Neural progenitor cell (in vitro differentiated cells): Measurements from ENCODE around the gene ARMCX6. TPM values are rescaled to one million over a fixed set of nuclear protein-coding genes. Genes with fewer than 3 reads are reported as not detected.
"Not testable (repeated sequence)": the region's sequence is repeated elsewhere in the genome, so short reads cannot be mapped to it uniquely, and the experiment has no call there.

Experiments used
- DNase-seq: peaks from one replicate; pipeline ENCODE4 v3.0.0-alpha.2; 2016; ENCODE audit warnings: low spot score
- H2AFZ ChIP-seq: fragments of 200-600 bp; sonication (generic); replicated peaks from 2 replicates; pipeline ENCODE4 v1.6.1; 2016; ENCODE audit warnings: antibody characterized with exemption
- H3F3A ChIP-seq: fragments of 200-600 bp; sonication (generic); 2 replicates; pipeline ENCODE4 v1.6.1; 2016; ENCODE audit warnings: antibody characterized with exemption, low read depth
- H3K27ac ChIP-seq: fragments of 200-600 bp; sonication (generic); 2 replicates; pipeline ENCODE4 v1.5.1; 2016; ENCODE audit warnings: mild to moderate bottlenecking
- H3K27me3 ChIP-seq: fragments of 200-600 bp; sonication (generic); 2 replicates; pipeline ENCODE4 v1.6.1; 2016; ENCODE audit warnings: mild to moderate bottlenecking, moderate library complexity
- H3K36me3 ChIP-seq: fragments of 200-600 bp; sonication (generic); 2 replicates; pipeline ENCODE4 v1.5.1; 2016
- H3K4me1 ChIP-seq: fragments of 200-600 bp; sonication (generic); 2 replicates; pipeline ENCODE4 v1.6.1; 2016; ENCODE audit warnings: mixed run types
- H3K4me2 ChIP-seq: fragments of 200-600 bp; sonication (generic); 2 replicates; pipeline ENCODE4 v1.6.1; 2016
- H3K4me3 ChIP-seq: fragments of 200-600 bp; sonication (generic); 2 replicates; pipeline ENCODE4 v1.5.1; 2016
- H3K79me2 ChIP-seq: fragments of 200-600 bp; sonication (generic); 2 replicates; pipeline ENCODE4 v1.6.1; 2016; ENCODE audit warnings: low read depth
- H3K9ac ChIP-seq: fragments of 200-600 bp; sonication (generic); 2 replicates; pipeline ENCODE4 v1.6.1; 2016
- H3K9me3 ChIP-seq: fragments of 200-600 bp; sonication (generic); 2 replicates; pipeline ENCODE4 v1.5.1; 2016; ENCODE audit warnings: low read depth
- H4K20me1 ChIP-seq: fragments of 200-600 bp; sonication (generic); 2 replicates; pipeline ENCODE4 v1.6.1; 2016; ENCODE audit warnings: low read depth
- H3K27ac Mint-ChIP-seq: 3 replicates; pipeline ENCODE4 v1.8.0; 2021; ENCODE audit warnings: mixed read lengths
- H3K27me3 Mint-ChIP-seq: 2 replicates; pipeline ENCODE4 v1.8.0; 2022; ENCODE audit warnings: low read depth, mild to moderate bottlenecking, inconsistent platforms, moderate library complexity, mixed read lengths; ENCODE audit not compliant: insufficient read depth
- H3K36me3 Mint-ChIP-seq: 3 replicates; pipeline ENCODE4 v1.8.0; 2021; ENCODE audit warnings: mixed read lengths
- H3K4me1 Mint-ChIP-seq: 3 replicates; pipeline ENCODE4 v1.8.0; 2021; ENCODE audit warnings: mixed read lengths
- H3K4me3 Mint-ChIP-seq: 3 replicates; pipeline ENCODE4 v1.8.0; 2021; ENCODE audit warnings: mild to moderate bottlenecking, moderate library complexity, mixed read lengths
- H3K9me3 Mint-ChIP-seq: 3 replicates; pipeline ENCODE4 v1.8.0; 2020; ENCODE audit warnings: mixed read lengths
- CTCF ChIP-seq: fragments of 200-600 bp; sonication (generic); IDR thresholded peaks from 2 replicates; pipeline ENCODE4 v1.5.1; 2017; ENCODE audit warnings: antibody characterized with exemption, mild to moderate bottlenecking
- EZH2 ChIP-seq: fragments of 200-600 bp; sonication (generic); IDR thresholded peaks from 2 replicates; pipeline ENCODE4 v1.6.1; 2017; ENCODE audit warnings: antibody characterized with exemption, mild to moderate bottlenecking, moderate library complexity
- EZH2phosphoT487 ChIP-seq: fragments of 200-600 bp; sonication (generic); IDR thresholded peaks from 2 replicates; pipeline ENCODE4 v1.6.1; 2017; ENCODE audit warnings: antibody characterized with exemption
- total RNA-seq: library from RNA; depleted of rRNA; stranded (reverse); fragments of >200 nt; gene quantifications from 2 replicates; pipeline ENCODE4 v1.2.3, GENCODE V29; 2015; ENCODE audit warnings: low replicate concordance

ARMCX6 gene
- total RNA-seq, 1 donor from 2014 or later = 35.6 TPM

DNA sequence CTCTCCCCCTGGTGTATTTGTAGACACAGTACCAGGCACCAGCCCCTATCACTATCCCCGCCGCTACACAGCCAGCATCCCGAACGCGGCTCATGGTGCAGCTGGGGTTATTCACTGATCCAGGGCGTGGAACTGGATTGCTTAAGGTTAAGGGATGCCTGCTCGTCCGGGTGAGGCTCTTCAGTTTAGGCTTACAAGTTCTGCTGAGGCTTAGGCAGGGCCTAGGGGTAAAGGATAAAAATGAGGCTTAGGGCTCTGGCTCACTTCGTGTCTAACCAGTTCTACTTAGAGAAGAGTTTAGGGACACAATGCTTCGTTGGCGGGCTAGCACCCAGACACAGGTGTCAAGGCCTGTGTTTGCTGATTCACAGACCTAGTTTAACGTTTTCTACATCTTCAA, 39.7 kb upstream of the ARMCX6 start:
- Histone ChIP-seq H4K20me1 (peaks cover 10% of the 10 kb centered on the region), H3K27me3 (no peaks in the 10 kb centered on the region), H3K4me3 (no peak overlapping the region), H2AFZ (no peak overlapping the region), H3K36me3 (no peaks in the 10 kb centered on the region), H3K4me1 (no peaks in the 10 kb centered on the region), H3K27ac (no peak overlapping the region), H3K9me3 (no peaks in the 10 kb centered on the region), H3F3A (no peaks in the 10 kb centered on the region), H3K9ac (no peak overlapping the region), H3K4me2 (no peak overlapping the region), H3K79me2 (peaks cover 25% of the 10 kb centered on the region)
- TF ChIP-seq EZH2phosphoT487 (no peak), CTCF (no peak), EZH2 (no peak)
- Mint-ChIP-seq H3K27me3 (peaks cover 4% of the 10 kb centered on the region), H3K4me3 (no peak overlapping the region), H3K4me1 (no peaks in the 10 kb centered on the region), H3K36me3 (peaks cover 3% of the 10 kb centered on the region), H3K27ac (no peak overlapping the region), H3K9me3 (peaks cover 2% of the 10 kb centered on the region)
- no peak for DNase-seq

- Mint-ChIP-seq H3K27me3 (peaks cover 4% of the 10 kb centered on the region), H3K36me3 (peaks cover 3% of the 10 kb centered on the region), H3K4me1 (no peaks in the 10 kb centered on the region), H3K9me3 (peaks cover 2% of the 10 kb centered on the region), H3K27ac (no peak overlapping the region), H3K4me3 (no peak overlapping the region)
- H3K27me3 ChIP-seq = no peaks in the 10 kb centered on the region
- no peaks in the 10 kb centered on the region for H3F3A ChIP-seq
- H2AFZ ChIP-seq = no peak overlapping the region
- peaks cover 25% of the 10 kb centered on the region for H3K79me2 ChIP-seq
- no peaks in the 10 kb centered on the region for H3K36me3 ChIP-seq
- H4K20me1 ChIP-seq = peaks cover 10% of the 10 kb centered on the region
- no peaks in the 10 kb centered on the region for H3K9me3 ChIP-seq
- DNase-seq = no peak
- no peak overlapping the region for H3K4me2 ChIP-seq
- no peak overlapping the region for H3K9ac ChIP-seq
- no peak overlapping the region for H3K27ac ChIP-seq
- H3K4me3 ChIP-seq = no peak overlapping the region
- no peaks in the 10 kb centered on the region for H3K4me1 ChIP-seq
- no peak for TF ChIP-seq EZH2phosphoT487
Measured at GRCh38 chrX:101656817-101657216, 39.0 kb upstream of the ARMCX6 start.

- Mint-ChIP-seq H3K9me3 (peaks cover 2% of the 10 kb centered on the region), H3K27ac (no peak overlapping the region), H3K4me3 (no peak overlapping the region), H3K36me3 (peaks cover 3% of the 10 kb centered on the region), H3K27me3 (no peaks in the 10 kb centered on the region), H3K4me1 (no peaks in the 10 kb centered on the region)
- H2AFZ ChIP-seq = no peak overlapping the region
- TF ChIP-seq EZH2 (no peak), EZH2phosphoT487 (no peak), CTCF (no peak)
- no peaks in the 10 kb centered on the region for H3K27me3 ChIP-seq
- peaks cover 25% of the 10 kb centered on the region for H3K79me2 ChIP-seq
- no peaks in the 10 kb centered on the region for H3K9me3 ChIP-seq
- no peak overlapping the region for H3K4me2 ChIP-seq
- no peak overlapping the region for H3K9ac ChIP-seq
- H3F3A ChIP-seq = no peaks in the 10 kb centered on the region
- no peak overlapping the region for H3K27ac ChIP-seq
- no peaks in the 10 kb centered on the region for H3K4me1 ChIP-seq
- H3K4me3 ChIP-seq = no peak overlapping the region
- H3K36me3 ChIP-seq = no peaks in the 10 kb centered on the region
- no peak for DNase-seq
- H4K20me1 ChIP-seq = peaks cover 10% of the 10 kb centered on the region
Measured at GRCh38 chrX:101655534-101655933, 37.7 kb upstream of the ARMCX6 start.

GRCh38 chrX:101647716-101648115, 29.9 kb upstream of the ARMCX6 start:
- H3K9me3 ChIP-seq, H2AFZ ChIP-seq, H3K9ac ChIP-seq, H3K36me3 ChIP-seq, H3K9me3 Mint-ChIP-seq, H3K4me3 Mint-ChIP-seq, H3F3A ChIP-seq, H3K4me1 Mint-ChIP-seq, H3K27ac Mint-ChIP-seq, H3K79me2 ChIP-seq, H4K20me1 ChIP-seq, H3K4me1 ChIP-seq, H3K4me3 ChIP-seq, H3K27me3 Mint-ChIP-seq, H3K36me3 Mint-ChIP-seq, H3K4me2 ChIP-seq, H3K27me3 ChIP-seq, DNase-seq, H3K27ac ChIP-seq: not testable (repeated sequence)
